22Rv1 (cell line): ENCODE results near the gene CFTR.

Experiments used
- CTCF ChIP-seq: fragments of 450-650 bp; IDR thresholded peaks from 2 replicates; pipeline ENCODE4 v1.5.1; 2017; ENCODE audit warnings: mild to moderate bottlenecking
- ZFX ChIP-seq: fragments of 450-650 bp; IDR thresholded peaks from 2 replicates; pipeline ENCODE4 v1.6.1; 2017; ENCODE audit warnings: antibody characterized with exemption, borderline replicate concordance

DNA sequence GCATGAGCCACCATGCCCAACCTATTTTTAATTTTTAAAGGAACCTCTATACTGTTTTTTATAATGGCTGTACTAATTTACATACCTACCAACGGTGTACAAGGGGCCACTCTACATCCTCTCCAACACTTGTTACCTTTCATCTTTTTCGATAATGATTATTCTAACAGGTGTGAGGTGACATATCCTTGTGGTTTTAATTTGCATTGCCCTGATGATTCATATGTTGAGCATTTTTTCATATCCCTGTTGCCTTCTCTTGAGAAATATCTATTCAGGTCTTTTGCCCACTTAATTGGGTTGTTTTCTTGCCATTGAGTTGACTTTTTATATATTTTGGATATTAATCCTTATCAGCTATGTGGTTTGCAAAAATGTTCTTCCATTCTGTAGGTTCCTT is 226.4 kb downstream of the CFTR start:
- TF ChIP-seq CTCF (no peak), ZFX (no peak)
